ENCODE measurements around the gene ADH7.
"Not testable (repeated sequence)": the region's sequence is repeated elsewhere in the genome, so short reads cannot be mapped to it uniquely, and the experiment has no call there.

Gene ADH7

GRCh38 chr4:99377341-99377740 lies 57.8 kb downstream of the ADH7 start:
- not testable (repeated sequence) for DNase-seq

- DNase-seq = not testable (repeated sequence)
Measured at GRCh38 chr4:99372464-99372863, 62.7 kb downstream of the ADH7 start.

GRCh38 chr4:99367817-99368216 lies 67.3 kb downstream of the ADH7 start:
- not testable (repeated sequence) for DNase-seq

GRCh38 chr4:99366491-99366890 lies 68.7 kb downstream of the ADH7 start:
- DNase-seq = no peak

- DNase-seq = no peak
Measured at GRCh38 chr4:99362768-99363167, 72.4 kb downstream of the ADH7 start.
